ENCODE measurements around the gene CEBPB.

CEBPB gene

DNA sequence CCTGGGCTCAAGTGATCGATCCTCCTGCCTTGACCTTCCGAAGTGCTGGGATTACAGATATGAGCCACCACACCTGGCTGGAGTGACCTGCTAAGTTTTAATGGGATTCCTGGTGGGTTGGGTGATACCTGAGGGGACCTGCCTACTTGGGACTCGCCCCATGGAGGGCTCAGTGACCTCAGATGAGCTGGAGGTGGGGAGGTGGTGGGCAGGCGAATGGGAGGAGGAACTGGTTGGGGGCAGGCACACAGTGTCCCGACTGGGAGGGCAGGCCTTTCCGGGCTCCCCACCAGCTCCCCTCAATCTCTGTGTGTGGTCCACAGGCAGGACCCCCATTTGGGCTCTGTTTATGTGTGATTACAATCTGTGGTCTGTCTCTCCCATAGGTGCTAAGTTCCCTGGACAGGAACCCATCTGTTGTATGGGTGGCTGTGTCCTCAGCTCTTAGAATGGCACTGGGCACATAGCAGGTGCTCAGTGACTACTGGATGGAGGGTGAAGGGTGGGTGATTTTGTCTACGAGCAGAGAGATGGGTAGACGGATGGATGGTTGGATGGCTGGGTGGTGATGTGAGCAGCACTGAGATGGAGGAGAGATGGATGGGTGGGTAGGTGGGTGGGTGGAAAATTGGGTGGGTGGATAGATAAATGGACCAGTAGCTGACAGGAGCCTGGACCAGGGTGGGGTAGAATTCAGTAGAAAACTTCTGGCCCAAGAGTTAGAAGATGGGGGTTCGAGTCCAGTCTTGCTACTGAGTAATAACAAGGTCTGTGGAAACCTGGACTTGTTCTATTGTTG is 23.8 kb downstream of the CEBPB start:
- no peak for DNase-seq

DNA sequence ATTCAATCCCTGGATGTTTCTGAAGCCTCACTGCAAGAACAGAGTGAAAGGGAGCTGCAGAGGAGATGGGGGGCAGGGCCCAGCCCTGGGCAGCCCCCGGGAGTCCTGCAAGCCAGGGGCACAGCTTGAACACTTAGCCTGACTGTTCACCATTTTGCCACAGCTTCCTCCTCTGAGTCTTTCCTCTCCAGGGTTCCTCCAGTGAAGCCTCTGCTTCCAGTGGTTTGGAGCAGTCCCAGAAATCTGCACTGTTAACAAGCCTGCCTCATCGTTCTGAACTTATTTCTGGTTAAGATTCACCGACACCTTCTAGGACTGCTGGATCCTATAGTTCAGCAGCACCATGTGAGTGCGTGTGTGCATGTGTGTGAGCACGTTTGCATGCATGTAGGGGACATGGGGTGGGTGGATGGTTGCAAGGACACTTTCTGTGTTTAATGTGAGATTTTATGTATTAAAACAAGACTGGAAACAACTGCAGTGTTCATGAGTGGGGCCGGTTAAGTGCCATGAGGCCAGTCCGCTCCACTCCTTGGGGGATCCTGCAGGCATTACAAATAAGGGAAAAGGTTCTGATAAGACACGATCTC is 24.6 kb downstream of the CEBPB start:
- DNase-seq, result no peak

DNA sequence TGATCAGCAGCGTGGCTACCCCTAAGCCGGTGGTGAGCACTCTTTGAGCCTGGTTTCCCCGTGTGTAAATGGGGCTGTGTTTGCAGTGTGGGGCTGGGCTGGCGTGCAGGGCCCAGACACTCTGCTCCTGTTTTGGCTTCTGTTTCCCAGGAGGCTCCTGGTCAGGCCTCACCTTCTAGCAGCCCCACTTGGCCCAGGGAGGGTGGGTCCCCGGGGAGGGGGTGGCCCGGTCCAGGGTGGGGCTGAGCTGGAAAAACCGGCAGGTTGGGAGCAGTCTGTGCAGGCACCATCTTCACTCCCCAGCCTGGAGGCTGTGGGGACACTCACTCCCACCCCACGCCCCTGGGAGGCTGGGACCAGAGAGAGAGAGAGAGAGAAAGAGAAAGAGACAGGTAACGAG is 25.3 kb downstream of the CEBPB start:
- DNase-seq, result no peak

DNA sequence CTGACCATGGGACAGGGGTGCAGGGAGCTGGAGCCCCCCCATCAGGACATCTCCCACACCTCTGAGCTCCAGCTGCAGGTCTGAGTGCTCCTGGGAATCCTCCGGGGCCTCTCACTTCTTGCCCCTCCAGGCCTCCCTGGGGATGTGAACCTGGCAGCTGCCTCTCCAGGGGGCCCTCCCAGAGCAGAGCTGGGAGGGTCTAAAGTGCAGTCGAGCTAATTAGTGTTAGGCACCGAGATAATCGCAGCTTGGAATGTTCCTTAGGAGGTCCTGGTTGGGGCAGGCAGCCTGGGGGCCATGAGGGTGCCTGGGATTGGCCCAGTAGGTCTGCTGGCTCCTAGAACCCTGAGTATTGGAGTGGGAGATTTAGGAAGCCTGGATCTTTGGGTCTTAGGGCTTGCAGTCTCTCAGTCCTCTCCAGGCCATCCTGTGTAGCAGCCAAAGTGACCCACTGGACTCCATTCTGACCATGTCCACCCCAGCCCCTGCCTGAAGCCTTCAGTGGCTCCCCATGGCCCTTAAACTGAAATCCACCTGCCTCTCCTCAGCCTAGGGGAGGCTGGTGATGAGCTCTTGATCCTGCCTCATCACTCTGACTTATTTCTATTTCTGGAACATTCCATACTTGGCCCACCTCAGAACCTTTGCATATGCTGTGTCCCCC is 26.0 kb downstream of the CEBPB start:
- DNase-seq, result no peak

DNA sequence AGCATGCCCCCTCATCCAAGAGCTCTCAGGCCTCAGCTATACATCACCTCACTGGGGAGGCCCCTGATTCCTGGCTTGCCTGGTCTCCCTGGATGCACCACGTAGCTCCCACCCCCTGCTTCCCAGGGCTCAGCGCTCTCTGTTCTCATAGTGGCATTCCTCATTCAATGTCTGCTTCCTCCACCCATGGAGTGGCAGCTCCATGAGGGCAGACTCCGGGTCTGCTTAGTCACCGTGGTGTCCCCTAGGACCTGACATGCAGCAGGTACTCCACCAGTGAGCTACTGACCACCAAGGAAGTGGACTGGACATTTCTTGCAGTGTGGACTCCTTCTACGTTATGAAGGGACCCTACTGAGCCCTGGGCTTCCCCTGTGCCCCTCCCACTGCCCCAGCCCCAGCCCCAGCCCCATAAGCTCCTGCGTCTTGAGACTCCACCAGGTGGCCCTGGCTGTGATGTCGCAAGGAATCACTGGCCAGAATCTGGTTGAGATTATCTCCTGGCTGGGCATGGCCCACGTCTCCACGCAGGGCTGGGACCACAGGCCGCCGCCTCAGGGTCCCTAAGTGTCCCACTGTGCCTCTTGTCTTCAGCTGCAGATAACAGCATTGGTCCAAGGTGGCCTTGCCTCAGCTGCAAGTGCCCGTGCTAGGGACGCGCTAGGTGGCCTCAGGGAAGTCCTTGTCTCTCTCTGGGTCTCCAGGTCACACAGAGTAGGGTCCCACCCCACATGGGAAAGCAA is 26.7 kb downstream of the CEBPB start:
- no peak for DNase-seq

DNA sequence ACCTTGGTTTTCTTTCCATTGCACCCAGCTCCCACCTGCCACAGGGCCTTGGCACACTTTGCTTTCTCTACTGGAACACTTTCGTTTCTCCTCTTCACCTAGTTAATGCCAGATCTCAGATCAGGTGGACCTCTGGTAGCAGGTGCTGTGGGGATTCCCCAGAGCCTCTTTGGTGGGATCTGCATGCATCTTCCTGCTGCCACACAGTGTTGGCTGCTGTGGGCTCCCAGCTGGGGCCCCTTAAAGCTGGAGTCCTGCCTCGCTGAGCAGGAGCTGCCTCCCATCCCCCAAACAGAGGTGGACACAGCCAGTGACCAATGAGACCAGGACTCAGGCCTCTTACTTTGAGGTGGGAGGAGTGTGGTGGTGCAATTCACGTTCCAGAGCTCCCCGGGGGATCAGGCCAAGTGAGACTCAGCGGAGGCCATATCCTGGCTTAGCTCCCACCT is 28.4 kb downstream of the CEBPB start:
- no peak for DNase-seq

DNA sequence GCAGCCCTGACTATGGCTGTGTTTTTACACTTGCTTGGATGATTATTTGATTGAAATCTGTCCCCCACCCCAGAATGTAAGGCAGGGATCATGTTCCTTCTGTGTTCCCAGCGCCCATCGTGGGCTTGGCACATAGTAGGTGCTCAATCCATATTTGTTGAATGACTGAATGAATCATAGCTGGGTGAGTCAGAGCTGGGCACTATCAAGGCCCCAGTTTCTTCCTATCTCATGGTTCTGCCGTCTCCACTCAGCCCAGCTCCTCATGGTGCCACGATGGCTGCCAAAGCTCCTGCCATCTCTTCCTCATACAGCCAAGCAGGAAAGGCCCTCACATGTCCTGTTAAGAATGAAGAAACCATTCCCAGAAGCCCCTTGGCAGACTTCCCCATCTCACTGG is 29.0 kb downstream of the CEBPB start:
- no peak for DNase-seq

DNA sequence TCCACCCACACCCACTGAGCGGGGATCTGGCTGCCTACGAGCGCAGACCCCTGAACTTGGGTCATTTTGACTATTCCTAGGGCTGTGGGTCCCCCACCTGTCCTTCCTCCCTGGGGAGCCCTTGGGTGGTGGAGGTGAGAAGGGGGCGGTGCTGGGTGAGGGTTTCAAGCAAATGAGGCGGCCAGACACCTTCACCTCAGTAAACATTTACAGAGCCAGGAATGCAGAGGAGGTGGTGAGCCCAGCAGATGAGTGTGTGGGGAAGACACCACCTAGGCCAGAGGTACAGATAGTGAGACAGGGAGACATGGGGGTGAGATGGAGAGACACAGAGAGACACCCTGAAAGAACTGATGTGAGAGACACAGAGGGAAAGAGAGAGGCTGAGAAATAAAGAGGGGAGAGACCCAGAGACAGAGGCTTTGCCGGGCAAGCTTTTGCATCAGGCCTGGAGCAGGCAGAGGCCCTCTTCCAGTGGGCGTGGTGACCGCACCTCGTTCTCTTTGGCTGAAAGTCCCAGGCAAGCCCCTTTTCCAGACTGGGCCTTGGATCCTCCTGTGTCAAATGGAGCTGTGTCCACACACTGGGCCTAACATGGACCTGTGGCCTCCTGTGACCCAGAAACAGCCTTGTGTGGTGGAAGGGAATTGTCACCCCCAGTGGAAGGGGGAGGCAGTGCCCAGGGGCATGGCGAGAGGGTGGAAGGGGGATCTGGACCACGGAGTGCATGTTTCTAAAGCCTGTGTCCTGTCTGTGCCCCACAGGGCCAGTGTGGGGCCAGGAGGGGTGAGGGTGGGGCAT is 29.7 kb downstream of the CEBPB start:
- no peak for DNase-seq

DNA sequence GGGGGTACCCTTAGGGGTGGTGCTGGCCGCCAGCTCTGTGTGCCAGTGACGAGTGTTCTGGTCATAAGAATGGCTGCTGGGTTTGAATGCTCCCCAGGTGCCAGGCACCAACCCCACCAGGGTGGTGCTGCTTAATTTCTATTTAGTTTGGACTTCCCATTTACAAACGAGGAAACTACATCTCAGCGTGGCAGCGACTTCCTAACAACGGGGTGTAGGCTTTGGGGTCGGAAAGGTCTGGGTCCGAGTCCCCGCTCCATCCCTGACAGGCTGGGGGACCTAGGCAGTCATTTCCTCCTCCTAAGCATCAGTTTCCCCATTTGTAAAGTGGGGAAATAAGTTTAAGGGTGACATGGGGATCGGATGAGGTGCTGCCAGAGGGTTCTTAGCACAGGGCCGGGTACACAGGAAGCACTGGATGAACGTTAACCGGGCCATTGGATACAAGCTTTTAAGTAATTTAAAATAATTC is 30.3 kb downstream of the CEBPB start:
- no peak for DNase-seq

DNA sequence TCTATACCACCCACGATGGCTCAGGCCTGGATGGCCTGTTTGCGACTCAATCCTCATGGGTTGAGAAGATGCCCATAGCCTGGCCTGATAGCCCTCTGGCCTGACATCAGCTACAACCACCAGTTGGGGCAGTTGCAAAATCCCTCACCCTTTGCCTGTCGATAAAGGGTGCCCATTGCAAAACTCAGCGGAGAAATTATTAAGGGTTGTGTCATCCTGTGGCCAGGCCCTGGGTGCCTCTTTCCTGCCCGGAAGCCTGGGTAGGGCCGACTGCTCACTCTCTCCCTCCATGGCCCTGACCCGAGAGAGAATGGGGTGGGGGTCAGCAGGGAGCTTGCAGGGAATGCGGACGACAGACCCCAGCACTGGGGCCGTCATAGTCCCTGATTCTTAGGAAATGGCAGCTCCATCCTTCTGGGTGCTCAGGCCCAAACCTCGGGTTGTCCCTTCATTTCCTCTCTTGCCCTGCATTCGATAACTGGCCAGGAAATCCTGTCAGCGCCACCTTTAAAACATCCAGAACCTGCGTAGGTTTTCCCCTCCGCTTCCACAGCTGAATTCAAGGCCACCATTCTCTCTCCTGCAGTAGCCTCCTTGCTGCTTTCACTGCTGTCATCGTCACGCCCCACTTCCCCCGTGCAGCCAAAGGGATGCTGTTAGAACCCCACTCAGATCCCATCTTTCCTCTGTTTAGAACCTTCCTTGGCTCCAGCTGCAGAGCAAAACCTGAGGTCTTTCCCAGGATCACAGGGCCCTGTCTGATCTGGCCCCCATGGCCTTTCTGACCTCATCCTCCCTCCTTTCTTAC is 31.1 kb downstream of the CEBPB start:
- no peak for DNase-seq

DNA sequence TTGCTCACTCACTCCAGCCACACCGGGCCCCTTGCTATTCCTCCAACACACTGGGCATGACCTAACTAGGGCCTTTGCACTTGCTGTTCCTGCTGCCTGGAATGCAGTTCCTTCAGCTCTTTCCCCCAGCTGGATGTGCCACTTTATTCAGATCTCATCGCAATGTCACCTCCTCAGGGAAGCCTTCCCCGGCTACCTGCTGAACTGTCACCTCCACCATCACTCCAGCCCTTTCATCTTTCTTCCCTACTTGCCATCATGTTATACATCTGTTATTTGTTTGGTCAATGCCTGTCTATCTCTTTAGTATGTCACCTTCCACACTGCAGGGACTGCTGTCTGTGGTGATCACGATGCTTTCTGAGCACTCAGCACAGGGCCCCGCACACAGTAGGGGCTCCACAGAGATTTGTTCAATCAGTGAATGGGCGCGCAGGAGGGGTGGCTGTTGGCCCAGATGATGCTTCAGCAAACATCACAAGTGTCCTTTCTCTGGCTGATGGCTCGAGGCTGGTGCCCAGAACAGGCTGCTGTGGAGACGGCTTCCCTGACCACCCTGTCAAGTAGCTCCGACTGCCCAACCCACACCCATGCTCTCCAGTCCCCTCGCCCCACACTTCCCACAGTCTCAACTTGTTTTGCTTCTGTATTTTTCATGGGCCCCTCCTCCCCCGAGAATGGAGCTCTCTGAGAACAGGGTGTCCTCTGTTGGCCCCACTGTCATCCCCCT is 31.8 kb downstream of the CEBPB start:
- no peak for DNase-seq

DNA sequence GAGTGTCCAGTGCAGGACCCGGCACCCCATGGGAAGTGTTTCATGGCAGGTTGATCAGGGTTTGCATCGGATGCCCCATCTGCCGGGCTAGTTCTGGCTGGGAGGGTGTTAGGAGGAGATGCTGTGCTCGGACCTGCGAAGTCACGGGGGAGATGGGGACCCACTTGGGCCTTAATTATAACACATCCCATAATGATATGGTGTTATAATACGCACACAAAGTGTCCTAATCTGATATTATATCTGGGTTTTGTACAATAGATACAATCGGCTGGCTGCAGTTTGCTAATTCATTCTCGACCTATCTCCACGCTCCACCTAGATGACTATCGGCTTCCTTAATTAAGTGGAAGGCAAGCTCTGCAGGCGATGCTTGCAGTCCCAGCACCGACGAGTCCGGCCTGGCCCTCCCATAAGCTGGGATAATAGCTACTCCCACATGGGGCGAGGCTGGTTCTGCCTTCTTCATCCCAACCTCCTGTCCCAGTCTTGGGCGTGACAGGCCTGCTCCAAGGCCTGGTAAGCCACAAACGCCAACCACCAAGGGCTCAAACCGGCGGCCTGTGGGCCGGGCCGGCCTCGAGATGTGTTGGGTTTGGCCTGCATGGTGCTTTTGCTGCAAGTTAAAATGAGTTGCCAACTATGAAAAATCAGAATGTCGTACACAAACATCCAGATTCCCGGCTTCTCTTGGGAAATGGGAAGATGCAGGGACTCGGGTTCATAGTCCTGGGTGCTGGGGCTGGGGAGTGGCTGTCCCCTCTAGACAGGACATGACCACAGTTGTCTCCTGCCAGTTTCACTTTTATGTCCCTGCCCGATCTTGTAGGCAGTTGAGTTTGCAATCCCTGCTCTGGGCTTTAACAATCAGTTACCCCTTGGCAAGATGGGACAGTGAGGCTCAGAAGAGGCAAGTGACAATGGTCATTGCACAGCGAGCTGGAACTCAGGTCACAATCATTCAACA is 32.7 kb downstream of the CEBPB start:
- no peak for DNase-seq

DNA sequence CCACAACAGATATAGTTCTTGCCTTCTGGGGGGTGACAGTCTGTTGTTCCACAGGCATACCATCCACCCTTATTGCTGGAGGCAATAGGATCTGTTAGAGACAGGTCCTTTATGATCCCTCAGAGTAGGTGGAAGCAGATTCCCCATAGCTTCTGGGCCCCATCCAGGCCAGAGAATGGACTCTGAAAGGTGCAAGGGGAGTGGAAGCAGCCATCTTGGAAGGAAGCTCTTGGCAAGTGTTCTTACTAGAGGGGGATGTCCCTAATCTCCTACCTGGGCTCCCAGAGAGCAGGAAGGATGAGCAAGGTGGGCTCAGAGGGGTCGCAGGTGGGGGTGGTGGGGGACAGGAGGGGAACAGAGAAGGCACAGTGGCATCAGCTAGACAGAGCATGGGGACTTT is 33.4 kb downstream of the CEBPB start:
- no peak for DNase-seq

DNA sequence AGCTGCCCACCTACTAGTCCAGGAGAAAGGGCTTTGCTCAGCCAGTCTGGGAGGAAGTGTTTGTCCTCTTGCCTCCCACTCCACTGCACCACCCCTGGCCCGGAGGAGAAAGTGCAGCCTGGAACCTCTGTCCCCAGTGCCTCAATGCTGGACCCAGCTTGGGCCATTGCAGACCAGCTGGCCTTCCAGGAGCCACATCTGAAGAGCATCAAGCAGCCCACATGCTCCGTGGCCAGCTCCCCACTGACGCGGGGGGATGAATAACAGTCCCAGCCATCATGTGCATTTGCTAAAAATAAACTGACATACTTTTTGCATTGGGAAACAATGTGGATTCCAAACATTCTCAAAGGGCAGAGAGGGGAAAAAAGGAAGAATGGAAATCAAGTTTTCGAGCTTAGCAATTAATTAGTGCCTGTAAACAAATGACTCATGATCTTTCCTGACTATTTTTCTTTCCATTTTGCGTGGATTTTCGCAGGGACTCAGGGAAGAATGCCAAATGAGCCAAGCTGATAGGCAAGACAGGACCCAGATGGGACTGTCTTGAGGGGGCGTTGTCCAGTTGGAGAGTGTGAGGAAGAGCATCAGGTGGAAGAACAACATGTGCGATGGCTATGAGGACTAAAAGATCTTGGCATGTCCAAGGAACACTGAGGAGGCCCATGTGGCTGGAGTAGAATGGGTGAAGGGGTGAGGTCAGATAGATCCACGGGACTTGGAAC is 34.1 kb downstream of the CEBPB start:
- DNase-seq, result no peak

DNA sequence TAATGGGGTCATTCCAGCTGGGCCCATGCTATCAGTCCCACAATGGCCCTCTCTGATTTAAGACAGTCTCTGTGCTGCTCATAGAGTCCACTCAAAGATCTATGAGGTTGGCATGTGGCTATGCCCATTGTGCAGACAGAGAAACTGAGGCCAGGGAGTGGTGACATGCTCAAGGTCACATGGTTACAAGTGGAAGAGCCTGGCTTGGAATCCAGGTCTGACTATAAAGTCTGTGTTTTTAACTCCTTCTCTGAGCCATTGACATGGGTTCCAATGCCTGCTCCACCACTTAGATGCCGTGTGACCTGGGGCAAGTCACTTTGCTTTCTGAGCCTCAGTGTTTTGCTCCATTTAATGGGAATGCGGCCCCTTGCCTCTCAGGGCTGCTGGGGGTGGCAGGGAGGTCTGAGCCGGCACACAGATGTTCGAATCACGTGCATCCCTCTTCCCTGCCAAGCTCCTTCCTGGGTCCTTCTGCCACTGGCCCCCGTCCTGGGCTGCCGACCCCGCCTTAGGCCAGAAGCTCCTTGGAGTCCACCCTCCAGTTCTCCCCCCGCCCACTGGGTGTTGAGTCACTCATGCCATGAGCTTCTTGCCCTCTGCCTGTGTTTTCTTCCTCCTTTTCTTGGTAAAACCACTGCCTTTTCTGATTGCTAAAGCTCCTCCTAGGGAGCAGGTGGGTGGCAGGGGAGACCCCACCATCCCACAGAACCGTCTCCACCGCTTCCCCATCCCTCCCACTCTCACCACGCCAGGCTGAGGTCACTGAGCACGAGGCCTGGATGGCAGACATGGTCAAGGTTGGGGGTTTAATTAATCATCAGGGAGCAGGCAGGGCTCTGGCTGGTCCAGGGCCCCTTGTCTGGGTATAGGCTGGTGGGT is 35.7 kb downstream of the CEBPB start:
- DNase-seq, result no peak

DNA sequence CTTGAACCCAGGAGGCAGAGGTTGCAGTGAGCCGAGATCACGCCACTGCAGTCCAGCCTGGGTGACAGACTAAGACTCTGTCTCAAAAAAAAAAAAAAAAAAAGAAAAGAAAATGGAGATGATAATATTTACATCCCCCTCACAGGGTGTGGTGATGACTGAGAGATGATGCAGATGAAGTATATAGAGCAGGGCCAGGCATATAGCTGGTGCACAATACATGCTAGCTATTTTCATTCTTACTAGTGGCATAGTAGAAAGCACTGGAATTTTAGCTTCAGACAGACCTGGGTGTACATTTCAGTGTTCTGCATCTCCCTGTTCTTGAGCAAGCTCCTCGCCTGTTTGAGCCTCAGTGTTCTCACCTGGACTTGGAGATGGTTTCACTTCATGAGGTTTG is 36.9 kb downstream of the CEBPB start:
- no peak for DNase-seq

DNA sequence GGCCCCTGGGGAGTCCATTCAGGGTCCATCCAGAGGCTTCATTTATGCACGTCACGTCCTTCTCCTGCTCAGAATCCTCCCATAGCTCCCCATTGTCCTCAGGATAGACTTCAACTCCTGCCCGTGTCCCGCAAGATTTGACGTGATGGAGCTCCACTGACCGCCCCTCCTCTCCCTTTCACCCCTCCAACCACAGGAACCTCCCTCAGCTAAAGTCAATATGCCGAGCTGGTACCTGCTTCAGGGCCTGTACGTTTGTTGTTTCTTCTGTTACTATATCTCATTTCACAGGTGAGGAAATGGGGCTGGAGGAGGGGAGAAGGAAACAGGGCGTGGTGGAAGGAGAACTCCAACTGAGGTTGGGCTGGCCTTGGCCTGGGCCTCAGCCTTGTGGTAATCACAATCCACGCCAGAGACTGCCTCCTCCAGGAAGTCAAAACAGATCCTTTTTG is 38.6 kb downstream of the CEBPB start:
- no peak for DNase-seq

DNA sequence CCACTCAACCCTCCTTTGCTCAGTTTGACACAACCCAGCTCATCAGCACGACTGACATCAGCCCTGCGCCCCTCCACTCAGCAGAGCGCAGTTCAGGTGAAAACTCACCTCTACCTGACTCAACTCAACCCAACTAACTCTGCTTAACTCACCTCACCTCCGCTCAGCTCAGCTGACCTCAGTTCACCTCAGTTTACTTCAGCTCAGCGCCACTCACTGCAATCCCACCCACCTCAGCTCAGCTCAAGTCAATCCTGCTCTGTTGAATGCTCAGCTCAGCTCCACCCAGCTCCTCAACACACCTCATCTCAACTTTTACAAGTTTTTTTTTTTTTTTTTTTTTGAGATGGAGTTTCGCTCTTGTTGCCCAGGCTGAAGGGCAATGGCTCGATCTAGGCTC is 39.6 kb downstream of the CEBPB start:
- DNase-seq, result no peak

Data from NCI-H1092 (cell line).